Kidney capillary endothelial cell (primary cell): ENCODE results near the gene PRLH.

Source experiments
- DNase-seq: peaks from one replicate; pipeline ENCODE4 v3.0.0-alpha.2; 2018; ENCODE audit warnings: low spot score

PRLH gene, protein sequence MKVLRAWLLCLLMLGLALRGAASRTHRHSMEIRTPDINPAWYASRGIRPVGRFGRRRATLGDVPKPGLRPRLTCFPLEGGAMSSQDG

DNA sequence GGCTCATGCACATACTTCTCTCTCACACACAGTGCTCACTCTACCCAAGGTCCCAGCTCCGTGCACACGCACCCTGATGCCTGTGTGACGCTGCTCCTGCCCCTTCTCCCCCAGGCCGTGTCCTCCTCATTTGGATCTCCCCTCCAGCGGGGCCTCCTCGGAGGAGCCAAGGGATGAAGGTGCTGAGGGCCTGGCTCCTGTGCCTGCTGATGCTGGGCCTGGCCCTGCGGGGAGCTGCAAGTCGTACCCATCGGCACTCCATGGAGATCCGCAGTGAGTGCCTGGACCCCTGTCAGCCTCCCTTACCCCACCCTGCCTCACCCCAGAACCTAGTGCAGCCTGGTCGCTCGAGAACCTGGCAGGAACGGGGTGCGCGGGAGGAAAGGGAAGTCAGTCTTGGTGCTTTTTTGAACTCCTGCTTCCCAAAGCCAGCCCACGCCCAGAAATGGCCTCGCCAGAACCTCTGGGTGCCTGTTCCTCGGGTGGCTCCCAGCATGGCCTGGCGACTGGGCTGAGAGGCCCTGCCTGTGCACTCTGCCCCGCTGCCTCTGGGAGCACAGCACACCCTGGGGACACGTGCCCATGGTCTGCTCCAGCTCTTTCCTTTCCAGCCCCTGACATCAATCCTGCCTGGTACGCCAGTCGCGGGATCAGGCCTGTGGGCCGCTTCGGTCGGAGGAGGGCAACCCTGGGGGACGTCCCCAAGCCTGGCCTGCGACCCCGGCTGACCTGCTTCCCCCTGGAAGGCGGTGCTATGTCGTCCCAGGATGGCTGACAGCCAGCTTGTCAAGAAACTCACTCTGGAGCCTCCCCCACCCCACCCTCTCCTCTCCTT is at the start of gene PRLH:
Gene PRLH (plus strand): TSS at position 174 of the 835 bp plus-strand sequence. CDS start 0 bp downstream, at position 174.
- DNase-seq: no peak

DNA sequence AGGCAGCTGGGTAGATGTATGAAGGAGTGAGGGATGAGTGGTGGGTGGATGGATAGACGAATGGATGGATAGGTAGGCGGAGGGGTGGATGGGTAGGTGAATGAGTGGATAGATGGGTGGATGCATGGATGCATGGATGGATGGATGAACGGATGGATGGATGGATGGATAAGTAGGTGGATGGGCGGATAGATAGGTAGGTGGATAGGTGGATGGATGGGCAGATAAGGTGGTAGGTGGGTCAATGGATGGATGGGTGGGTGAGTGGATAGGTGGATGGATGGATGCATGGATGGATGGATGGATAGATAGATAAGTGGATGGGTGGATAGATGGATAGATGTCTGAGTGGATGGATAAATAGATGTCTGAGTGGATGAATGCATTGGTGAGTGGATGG is 49.2 kb upstream of the PRLH start:
- DNase-seq: no peak

DNA sequence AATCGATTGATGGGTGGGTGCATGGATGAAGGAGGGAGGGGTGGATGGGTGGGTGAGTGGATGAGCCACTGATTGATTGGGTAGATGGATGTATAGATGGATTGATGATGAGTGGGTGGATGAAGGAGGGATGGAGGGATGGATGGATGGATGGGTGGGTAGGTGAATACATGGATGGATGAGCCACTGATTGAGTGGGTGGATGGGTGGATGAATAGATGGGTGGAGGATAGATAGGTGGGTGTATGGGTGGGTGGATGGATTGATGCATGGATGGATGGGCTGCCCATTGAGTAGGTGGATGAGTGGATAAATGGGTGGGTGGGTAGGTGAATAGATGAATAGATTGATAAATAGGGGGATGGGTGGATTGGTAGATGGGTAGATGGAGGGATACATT is 48.4 kb upstream of the PRLH start:
- no peak for DNase-seq

DNA sequence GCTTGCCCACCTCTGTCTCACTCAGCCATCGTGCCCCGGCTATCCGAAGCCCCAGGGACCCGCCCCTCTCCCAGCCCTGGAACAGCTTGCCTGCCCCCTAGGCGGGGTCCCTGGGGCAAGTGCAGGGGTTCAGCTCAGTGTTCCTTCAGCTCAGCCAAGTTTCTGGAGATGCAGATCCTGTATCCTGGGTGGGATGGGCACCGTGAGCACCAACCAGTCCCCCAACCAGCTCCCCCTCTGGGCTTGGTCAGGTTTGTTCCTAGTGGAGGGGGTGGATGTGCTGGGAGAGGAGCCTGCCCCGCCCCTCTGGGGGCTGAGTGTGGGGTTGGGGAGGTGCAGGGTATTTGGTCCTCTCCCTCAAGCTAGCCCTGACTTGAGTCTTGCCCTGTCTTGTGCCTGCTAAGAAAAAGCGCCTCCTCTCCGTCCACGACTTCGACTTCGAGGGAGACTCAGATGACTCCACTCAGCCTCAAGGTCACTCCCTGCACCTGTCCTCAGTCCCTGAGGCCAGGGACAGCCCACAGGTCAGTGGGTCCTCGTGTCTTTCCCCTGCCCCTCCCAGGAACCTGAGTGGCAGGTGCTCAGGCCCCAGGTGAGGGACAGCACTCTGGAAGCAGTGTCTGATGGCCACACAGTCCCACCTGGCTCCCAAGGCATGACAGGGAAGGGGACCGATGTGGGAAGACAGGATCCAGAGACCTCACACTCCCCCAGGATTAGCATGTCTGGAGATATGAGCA is 46.7 kb upstream of the PRLH start:
- DNase-seq: no peak

DNA sequence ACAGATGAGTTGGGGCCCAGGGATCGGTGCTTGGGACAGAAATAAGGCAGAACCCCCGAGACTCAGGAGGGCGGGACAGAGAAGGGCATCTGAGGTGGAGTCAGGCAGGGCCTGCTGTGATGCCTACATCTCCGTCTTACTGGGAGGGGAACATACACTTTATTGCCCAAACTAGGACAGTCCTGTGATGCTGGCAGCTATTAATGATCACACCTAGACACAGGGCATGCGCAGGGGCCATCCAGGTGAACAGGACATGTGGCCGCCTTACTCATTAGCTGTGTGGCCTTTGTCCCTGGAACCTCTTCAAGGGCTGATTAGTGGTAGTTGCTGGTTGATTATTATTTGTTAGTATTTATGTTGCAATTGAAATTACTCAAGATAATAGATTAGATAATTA is 46.1 kb upstream of the PRLH start:
- no peak for DNase-seq

DNA sequence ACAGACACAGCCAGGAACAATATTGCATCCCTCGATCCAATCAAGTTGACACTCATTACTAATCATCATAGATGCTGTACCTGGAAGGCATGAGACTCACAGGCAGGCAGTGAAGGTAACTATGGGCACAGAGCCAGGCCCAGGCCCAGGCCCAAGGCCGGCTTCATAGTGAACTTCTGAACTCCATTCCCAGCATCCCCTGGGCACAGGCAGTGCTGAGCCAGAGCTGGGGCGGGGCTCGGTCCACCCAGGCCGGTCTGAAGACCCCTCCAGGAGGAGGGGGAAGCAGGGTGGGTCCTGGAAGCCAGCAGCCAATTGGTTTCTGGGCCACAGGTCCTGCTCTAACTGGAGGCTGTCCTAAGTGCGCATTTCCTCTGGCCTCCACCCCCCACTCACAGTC is 41.7 kb upstream of the PRLH start:
- DNase-seq: no peak

DNA sequence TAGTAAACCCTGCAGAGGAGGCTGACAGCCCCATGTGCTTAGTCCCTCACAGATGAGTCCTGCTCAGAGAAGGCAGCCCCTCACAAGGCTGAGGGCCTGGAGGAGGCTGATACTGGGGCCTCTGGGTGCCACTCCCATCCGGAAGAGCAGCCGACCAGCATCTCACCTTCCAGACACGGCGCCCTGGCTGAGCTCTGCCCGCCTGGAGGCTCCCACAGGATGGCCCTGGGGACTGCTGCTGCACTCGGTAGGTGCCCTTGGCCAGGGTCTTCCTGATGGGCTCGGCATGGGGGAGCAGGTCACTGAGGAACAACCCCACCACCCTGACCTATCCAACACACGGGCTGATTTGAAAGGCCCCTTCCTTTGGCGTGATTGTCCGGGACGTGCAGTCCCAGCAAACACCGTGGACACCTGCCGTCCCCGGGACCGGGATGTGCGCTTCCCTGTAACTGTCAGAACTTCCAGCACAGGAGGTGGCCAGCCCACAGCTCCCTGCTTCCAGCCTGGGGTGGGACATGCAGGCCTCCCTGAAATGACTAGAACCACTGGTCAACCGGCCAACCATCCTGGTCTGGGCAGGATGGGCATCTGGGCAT is 40.7 kb upstream of the PRLH start:
- DNase-seq: no peak

DNA sequence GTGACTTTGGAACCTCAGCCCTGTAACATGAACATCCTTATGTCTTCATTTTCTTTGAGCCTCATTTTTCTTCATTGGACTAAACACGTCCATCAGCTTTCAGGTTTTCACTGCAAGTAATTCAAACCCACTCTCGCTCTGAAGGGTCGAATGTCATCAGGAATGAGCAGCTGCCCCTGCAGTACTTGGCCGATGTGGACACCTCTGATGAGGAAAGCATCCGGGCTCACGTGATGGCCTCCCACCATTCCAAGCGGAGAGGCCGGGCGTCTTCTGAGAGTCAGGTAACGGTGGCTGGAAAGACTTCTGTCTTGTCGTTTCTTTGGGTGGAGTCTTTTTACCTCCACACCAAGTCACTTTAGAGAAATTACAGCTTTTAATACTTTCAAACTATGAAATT is 39.1 kb upstream of the PRLH start:
- DNase-seq: no peak

DNA sequence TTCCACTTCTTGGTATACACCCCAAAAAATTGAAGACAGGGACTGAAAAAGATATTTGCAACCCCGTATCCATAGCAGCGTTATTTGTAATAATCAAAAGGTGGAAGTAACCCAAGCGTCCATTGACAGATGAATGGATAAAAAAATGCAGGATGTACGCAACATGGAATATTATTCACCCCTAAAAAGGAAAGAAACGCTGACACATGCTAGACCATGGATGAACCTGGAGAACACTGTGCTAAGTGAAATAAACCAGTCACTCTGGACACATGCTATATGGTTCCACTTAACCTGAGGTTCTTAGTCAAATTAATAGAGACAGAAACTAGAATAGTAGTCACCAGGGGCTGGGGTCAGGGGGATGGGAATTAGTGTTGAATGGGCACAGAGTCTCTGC is 38.6 kb upstream of the PRLH start:
- no peak for DNase-seq

DNA sequence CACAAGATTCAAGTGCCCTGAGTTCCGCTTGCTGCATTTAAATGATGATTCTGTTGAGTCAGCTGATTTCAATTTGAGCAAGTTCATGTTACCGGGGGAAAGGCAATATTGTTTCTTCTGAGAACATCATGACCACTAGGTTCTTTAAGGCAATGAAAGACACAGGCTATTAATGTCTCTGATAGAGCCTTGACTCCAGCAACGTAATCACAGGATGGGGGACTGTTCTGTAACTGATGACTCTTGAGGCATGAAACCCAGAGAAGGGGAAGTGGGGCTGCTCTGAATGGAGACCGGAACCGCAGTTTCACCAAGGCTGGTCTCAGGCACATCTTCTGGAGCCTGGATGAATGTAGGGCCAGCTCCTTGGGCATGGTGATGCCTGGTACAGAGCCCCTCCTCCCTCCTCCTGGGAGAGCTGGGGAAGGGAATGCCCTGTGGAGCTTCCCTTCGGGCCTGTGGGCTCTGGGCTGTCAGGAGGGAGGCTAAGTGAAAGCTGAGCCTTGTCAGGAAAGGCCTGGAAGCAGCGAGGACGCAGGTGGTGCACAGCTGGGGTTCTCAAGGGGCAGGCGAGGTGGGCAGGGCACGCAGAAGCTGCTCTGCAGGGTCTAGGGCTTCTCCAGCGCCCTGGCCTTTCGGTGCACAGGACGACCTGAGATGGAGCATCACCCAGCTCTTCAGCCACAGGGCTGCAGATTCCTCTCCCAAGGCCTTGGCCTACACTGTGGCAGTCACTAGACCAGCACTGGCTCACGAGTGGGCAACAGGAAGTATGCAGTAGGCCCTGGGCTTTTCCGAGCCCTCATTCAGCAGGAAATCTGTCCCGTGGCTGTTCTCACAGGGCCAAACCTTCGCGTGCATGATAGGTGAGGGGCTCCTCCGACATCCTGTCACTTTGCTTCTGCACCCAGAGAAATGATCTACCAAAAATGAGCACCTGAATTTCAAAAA is 36.6 kb upstream of the PRLH start:
- no peak for DNase-seq

DNA sequence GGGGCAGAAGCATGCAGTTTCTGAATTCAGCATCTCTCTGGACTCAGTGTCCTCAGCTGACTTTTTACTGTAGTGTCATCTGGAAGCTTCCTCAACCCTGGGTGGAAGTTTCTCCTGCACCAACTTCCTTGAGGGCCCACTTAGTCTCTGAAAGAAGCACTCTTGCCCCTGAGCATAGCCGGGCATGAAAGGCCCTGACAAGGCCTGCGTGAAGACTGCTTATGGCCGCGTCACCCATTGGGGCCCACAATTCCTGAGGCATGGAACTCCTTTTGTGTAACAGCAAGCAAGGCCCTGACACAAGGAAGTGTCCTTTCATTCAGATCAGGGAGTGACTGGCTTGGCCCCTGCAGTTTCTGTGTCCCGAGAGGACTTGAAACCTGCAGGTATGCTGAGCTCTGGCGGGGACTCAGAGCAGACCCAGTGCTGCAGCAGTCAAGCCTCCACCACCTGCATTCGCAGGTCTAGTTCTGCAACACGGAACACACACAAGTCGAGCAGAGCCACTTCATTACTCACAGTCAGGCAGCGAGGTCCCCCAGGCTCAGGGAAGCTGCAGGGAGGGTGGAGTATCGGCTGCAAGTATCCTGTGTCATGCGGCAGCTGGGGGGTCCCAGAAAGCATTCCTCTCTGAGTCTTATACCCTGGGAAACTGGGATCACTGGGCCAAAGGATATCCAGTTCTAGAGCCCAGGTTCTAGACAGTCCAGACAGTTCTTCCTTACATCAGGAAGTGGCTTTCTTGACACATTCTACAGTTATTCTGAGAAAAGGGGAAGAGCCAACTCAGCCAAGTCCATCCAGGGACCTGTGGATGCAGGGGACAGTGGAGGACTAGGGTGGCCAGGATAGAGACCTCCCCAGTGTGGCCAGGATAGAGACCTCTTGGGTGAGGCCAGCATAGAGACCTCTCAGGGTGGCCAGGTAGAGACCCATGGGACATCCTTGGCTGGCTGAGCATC is 35.6 kb upstream of the PRLH start:
- no peak for DNase-seq

DNA sequence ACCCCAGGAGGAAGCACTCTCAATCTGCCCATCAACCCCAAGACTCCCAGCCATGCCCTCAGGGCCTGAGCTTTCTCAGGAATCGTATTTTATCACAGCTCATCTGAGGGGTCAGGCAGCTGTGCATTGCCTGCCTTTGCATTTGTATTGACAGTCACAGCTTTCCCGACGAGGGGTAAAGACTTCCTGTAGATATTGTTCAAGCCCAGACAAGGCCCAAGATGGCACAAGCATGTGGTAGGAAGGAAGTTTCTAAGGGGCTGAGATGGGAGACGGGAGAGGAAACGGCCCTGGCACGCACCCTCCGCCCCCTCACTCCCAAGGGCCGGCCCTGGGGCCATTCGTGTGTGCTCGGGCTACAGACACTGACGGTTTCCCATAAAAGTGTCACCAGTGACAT is 34.2 kb upstream of the PRLH start:
- DNase-seq: peak; percentile 55

DNA sequence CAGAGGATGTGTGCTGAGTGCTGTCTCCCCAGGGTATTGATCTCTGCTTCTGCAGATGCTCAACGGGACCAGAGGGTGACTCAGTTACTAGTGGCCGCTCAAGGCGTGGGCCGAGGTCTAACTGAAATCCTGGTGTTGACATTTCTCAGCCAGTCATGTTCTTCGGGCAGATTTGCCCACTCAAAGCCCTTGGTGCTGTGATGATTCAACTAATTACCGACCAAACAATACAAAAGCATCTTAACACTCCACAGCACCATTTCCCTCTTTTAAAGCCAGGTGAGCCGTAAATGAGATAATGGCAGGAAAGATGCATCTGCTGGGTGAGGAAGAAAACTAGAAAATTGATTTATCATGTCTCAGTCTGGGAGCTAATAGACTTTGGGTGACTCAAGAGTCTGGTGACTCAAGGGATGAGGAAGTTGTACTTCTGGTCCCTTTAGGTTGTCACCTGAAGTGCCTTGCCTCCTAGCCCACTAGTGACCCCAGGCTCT is 32.7 kb upstream of the PRLH start:
- DNase-seq: peak; percentile 28

DNA sequence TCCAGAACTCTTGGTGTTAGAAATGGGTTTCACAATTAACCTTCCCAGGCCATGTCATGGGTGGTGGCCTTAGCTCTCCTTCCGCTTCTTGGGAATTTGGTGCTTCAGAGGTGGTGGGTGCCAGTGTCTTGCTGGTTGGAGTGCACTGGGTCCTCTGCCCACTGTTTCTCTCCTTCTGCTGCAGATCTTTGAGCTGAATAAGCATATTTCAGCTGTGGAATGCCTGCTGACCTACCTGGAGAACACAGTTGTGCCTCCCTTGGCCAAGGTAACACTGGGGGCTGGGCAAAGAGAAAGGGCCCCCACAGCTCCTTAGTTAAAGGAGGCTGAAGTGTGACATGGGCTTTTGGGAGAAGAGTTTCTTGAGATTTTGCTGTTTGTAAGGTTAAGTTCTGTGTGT is 32.0 kb upstream of the PRLH start:
- DNase-seq: no peak

DNA sequence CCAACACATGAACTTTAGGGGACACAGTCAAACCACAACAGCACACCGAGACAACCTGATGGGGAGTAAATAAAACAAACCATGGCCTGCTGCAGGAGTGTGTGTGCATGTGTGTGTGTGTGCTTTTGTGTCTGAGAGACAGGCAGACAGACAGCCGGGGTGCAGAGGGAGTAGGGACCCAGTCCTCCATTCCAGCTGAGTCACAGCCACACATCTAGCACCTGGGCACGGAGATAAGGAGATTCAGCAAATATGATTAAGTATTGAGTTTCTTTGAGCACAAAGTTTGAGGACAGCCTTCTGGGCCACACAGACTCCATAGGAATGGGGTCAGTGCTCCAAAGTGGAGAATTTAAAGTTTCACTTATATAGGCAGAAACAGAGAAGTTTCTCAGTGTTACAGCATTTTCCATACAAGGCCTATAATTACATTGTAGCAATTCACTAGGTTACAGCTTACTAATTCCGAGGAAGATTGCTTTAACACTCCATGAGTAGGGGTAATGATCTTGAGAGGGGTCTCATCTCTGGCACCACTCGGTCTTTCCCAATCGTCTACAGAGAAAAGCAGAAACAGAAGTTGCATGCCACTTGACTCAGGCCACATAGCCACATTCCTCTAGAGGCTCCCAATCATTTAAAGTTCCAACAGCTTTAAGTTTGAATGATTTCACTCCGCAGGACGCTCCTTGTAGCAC is 30.8 kb upstream of the PRLH start:
- no peak for DNase-seq

DNA sequence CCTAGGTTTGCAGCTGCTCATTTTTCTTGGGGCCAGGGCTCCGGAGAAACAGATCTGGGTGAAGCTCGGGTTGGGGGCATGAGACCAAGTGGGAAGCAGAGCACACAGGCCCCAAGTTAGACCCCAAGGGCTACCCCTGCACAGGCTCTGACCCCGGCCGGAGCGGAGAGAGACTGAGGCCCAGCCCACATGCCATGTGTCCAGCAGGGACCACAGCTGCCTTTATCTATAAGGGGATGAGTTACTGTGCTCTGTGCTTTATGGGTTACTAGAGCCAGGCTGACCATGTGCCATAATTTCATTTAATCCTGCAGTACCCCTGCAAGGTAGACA is 30.3 kb upstream of the PRLH start:
- DNase-seq: no peak

DNA sequence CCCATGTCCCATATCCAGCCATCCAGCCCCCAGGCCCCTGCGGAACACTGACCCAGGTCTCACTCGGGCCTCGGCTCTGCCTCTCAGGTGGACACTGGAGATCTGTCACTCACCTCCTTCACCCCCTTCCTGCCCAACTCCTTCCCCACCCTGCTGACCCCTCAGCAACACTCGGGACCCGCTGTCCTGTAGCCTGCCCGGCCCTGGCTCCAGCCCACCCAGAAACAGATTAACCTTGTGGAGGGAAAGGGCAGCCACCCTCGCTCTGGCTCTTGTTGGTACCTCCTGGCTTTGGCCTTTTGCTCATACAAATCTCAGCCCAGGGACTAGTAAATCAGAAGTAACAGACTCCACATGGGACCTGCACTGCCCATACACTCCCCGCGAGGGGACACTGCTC is 29.8 kb upstream of the PRLH start:
- no peak for DNase-seq

DNA sequence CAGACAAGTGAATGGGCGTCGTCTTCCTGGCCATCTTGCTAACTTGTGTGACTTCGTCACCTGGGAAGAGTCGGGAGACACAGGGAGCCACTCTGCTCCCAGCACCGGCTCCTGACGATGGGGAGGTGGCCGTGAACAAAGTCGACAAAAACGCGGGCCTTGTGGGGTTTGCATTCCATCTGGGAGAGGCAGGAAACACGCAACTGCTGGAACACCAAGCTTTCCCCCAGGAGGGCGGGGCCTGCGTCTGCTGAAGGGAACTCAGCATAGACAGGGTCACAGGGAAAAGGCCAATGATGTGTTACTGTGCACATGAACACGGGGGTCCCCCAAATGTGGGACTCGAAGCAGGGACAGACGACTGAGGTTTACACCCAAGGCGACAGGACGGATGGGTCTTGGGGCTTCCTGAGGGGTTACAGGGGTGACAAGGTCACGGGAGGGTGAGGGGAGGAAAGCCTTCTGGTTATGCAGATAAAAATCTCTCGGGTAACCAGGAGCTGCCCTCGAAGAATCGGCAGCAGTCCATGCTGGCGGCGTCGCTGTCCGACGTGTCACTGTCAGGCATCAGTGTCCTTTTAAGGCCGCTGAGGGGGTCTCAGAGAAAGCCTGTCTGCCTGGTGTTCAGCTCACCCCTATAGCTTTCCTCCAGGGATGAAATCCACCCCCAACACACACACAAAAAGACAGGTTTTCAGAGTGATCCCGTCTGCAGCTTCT is 28.2 kb upstream of the PRLH start:
- DNase-seq: no peak

DNA sequence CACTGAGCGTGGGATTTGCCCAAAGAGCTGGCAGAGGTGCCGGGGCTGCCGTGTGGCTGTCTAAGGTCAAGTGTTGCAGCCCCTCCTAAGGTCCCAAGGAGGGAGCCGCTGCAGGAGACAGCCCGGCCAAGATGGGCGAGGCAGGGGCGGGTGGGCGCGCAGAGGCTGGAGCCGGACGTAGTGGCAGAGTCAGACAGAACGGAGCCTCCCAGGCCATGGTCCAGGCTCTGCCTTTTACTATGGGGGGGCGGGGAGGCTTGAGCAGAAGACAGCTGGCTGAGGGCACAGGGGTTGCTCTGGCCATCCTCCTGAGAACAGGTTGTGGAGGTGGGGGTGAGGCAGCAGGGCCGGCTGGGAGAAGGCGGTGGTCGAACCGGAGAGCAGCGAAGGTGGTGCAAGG is 27.5 kb upstream of the PRLH start:
- no peak for DNase-seq
